MCF 10A (cell line): ENCODE measurements around the gene FER. TPM values are rescaled to one million over a fixed set of nuclear protein-coding genes. Genes with fewer than 3 reads are reported as not detected.
"Not testable (repeated sequence)": the region's sequence is repeated elsewhere in the genome, so short reads cannot be mapped to it uniquely, and the experiment has no call there.

Experiments used
- BruUV-seq: library from RNA; stranded (reverse); fragments of 400-500 nt; replicated peaks from 2 replicates; lab custom pipeline; 2021; lab: Mats Ljungman, UMichigan
- CTCF ChIA-PET: fragments of 300-600 bp; sonication (Branson Sonifier 250); formaldehyde crosslinking; extraction: SDS; loops from one replicate; lab custom pipeline; 2021; ENCODE audit warnings: antibody characterized with exemption, inconsistent platforms; lab: Yijun Ruan, JAX
- POLR2A ChIA-PET: fragments of 300-600, 350-650 bp; sonication (Branson Sonifier 250); formaldehyde crosslinking; extraction: SDS; loops from one replicate; lab custom pipeline; 2020; ENCODE audit warnings: antibody characterized with exemption, inconsistent platforms; lab: Yijun Ruan, JAX
- DNase-seq: peaks from one replicate; pipeline ENCODE4 v3.0.0-alpha.2; 2018; ENCODE audit not compliant: unreplicated experiment
- H3K27ac Mint-ChIP-seq: one replicate; pipeline ENCODE4 v1.8.0; 2022; ENCODE audit warnings: mild to moderate bottlenecking, low read depth, mixed read lengths; ENCODE audit not compliant: unreplicated experiment
- H3K27me3 Mint-ChIP-seq: one replicate; pipeline ENCODE4 v1.8.0; 2022; ENCODE audit warnings: mixed read lengths; ENCODE audit not compliant: insufficient read depth, unreplicated experiment
- H3K36me3 Mint-ChIP-seq: one replicate; pipeline ENCODE4 v1.8.0; 2022; ENCODE audit warnings: mild to moderate bottlenecking, moderate library complexity, mixed read lengths; ENCODE audit not compliant: insufficient read depth, unreplicated experiment
- H3K4me1 Mint-ChIP-seq: one replicate; pipeline ENCODE4 v1.8.0; 2022; ENCODE audit warnings: mixed read lengths; ENCODE audit not compliant: insufficient read depth, unreplicated experiment
- H3K4me3 Mint-ChIP-seq: one replicate; pipeline ENCODE4 v1.8.0; 2022; ENCODE audit warnings: mild to moderate bottlenecking, moderate library complexity, mixed read lengths; ENCODE audit not compliant: unreplicated experiment
- H3K9me3 Mint-ChIP-seq: one replicate; pipeline ENCODE4 v1.8.0; 2022; ENCODE audit warnings: mixed read lengths; ENCODE audit not compliant: unreplicated experiment
- intact Hi-C: fragments of 100-400 bp; cut with micrococcal nuclease; formaldehyde crosslinking; loops from 2 replicates; pipeline ENCODE4 v1.14.1; 2022
- total RNA-seq: library from RNA; stranded (reverse); gene quantifications from 2 replicates; pipeline ENCODE4 v1.2.3, GENCODE V29; 2022
- TF ChIP-seq, protein P1 (sequence below): fragments of 200-600 bp; IDR thresholded peaks from one replicate; pipeline ENCODE4 v1.8.0; 2022; ENCODE audit warnings: antibody characterized with exemption, mild to moderate bottlenecking; ENCODE audit not compliant: unreplicated experiment

Gene FER
- total RNA-seq, 1 experiment from 2014 or later = 71.1 TPM

DNA sequence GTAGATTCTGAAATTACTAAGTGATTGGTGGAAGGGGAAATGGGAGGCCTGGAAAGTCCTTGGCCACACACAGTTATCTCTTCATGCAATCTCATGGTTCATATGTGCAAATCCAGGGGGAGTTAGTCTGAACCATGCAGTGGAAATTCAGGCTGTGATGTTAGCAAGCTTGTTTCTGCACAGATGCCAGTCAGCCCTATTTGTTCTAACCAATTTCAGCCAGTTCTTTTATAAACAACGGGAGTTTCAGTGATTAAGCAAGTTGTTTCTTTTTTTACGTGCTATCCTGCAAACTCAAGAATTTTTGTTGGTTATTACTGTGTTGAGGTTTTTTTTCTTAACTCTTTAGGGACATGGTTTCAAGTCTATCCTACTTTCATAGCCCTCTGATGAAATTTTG, 298.0 kb downstream of the FER start:
- ChIA-PET POLR2A (no interaction called here), CTCF (interaction anchor here (0.6 to 1.1 kb wide), 2 partner anchors 253 to 404 kb away, joined by 3 to 4 read pairs; no protein-coding TSS in a partner anchor)
- no peaks in the 10 kb centered on the region for H3K27me3 Mint-ChIP-seq
- no peaks in the 10 kb centered on the region for H3K9me3 Mint-ChIP-seq
- DNase-seq = no peak
- H3K4me1 Mint-ChIP-seq = no peaks in the 10 kb centered on the region
- BruUV-seq = no TSS peak
- intact Hi-C loops = no loop called here
- TF ChIP-seq, protein P1, sequence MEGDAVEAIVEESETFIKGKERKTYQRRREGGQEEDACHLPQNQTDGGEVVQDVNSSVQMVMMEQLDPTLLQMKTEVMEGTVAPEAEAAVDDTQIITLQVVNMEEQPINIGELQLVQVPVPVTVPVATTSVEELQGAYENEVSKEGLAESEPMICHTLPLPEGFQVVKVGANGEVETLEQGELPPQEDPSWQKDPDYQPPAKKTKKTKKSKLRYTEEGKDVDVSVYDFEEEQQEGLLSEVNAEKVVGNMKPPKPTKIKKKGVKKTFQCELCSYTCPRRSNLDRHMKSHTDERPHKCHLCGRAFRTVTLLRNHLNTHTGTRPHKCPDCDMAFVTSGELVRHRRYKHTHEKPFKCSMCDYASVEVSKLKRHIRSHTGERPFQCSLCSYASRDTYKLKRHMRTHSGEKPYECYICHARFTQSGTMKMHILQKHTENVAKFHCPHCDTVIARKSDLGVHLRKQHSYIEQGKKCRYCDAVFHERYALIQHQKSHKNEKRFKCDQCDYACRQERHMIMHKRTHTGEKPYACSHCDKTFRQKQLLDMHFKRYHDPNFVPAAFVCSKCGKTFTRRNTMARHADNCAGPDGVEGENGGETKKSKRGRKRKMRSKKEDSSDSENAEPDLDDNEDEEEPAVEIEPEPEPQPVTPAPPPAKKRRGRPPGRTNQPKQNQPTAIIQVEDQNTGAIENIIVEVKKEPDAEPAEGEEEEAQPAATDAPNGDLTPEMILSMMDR = no peak
- H3K27ac Mint-ChIP-seq = no peak overlapping the region
- H3K4me3 Mint-ChIP-seq = no peak overlapping the region
- no peaks in the 10 kb centered on the region for H3K36me3 Mint-ChIP-seq

- TF ChIP-seq, protein P1 = no peak
- no TSS peak for BruUV-seq
- H3K36me3 Mint-ChIP-seq = no peaks in the 10 kb centered on the region
- H3K27ac Mint-ChIP-seq = no peak overlapping the region
- no peaks in the 10 kb centered on the region for H3K9me3 Mint-ChIP-seq
- ChIA-PET POLR2A (interaction anchor here (0.8 kb wide), 1 partner anchor 22 kb away, joined by 4 read pairs; no protein-coding TSS in a partner anchor), CTCF (no interaction called here)
- H3K27me3 Mint-ChIP-seq = no peaks in the 10 kb centered on the region
- intact Hi-C loops = no loop called here
- DNase-seq = no peak
- no peak overlapping the region for H3K4me3 Mint-ChIP-seq
- H3K4me1 Mint-ChIP-seq = no peaks in the 10 kb centered on the region
These were observed 301.9 kb downstream of the FER start for GRCh38 chr5:109049565-109049964.

- POLR2A ChIA-PET, H3K4me1 Mint-ChIP-seq, intact Hi-C loops, CTCF ChIA-PET, H3K9me3 Mint-ChIP-seq, DNase-seq, H3K27me3 Mint-ChIP-seq, H3K4me3 Mint-ChIP-seq, BruUV-seq, H3K36me3 Mint-ChIP-seq, H3K27ac Mint-ChIP-seq: not testable (repeated sequence)
These were observed 302.6 kb downstream of the FER start for GRCh38 chr5:109050321-109050720.

DNA sequence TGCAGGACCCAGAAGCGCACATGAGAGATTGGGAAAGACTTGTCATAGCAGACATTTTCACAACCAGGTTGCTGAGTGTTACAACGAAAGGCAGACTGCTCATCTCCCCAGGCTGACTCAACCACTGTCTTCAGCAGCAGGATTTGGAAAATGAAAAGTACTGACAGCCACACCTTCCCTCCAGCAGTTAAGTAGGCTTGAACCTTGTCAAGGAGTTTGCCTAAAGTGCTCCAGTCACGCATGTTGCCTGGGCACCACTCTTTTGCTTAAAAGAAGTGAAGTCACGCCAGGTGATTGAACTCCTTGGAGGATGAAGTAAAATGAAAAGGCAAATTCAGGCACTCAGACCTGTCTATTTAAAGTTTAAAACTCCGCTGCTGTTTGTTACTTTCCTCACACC, 304.5 kb downstream of the FER start:
- H3K27me3 Mint-ChIP-seq, H3K36me3 Mint-ChIP-seq, H3K27ac Mint-ChIP-seq, CTCF ChIA-PET, DNase-seq, H3K9me3 Mint-ChIP-seq, BruUV-seq, H3K4me3 Mint-ChIP-seq, intact Hi-C loops, H3K4me1 Mint-ChIP-seq, POLR2A ChIA-PET: not testable (repeated sequence)

DNA sequence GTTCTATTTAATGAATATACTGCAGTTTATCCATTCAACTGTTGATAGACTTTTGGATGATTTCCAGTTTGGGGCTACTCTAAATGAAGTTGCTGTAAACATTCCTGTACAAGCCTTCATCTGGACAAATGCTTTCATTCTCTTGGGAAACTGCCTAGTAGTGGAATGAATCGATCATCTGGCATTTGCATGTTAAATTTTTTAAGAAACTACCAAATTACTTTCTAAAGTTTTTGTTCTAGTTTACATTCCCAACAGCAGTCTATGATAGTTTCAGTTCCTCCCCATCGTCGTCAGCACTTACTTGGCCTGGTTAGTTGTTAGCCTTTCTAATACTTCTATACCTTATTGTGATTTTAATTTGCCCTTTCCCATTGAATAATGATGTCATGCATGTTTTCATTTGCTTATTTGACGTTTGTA, 306.3 kb downstream of the FER start:
- no peak overlapping the region for H3K27ac Mint-ChIP-seq

More for the DNA sequence above, 306.3 kb downstream of the FER start:
- ChIA-PET POLR2A (no interaction called here), CTCF (no interaction called here)
- Mint-ChIP-seq H3K9me3 (no peaks in the 10 kb centered on the region), H3K27me3 (no peaks in the 10 kb centered on the region), H3K36me3 (no peaks in the 10 kb centered on the region), H3K4me3 (no peak overlapping the region), H3K4me1 (no peaks in the 10 kb centered on the region)
- intact Hi-C loops = no loop called here
- no TSS peak for BruUV-seq
- TF ChIP-seq, protein P1 = no peak
- no peak for DNase-seq
